Right lung (tissue), 5 donors: ENCODE measurements around the gene TOB2. TPM values are rescaled to one million over a fixed set of nuclear protein-coding genes. Genes with fewer than 3 reads are reported as not detected.
"Not testable (repeated sequence)": the region's sequence is repeated elsewhere in the genome, so short reads cannot be mapped to it uniquely, and the experiment has no call there.

ENCODE experiments used
- DNase-seq, 2 donors: peaks; one replicate each; pipeline ENCODE4 v3.0.0-alpha.2; 2013
- polyA plus RNA-seq, 5 donors: library from polyadenylated mRNA; unstranded; fragments of 120-200 nt; gene quantifications; one replicate each; pipeline versions ENCODE4 v1.2.1 to v1.2.3, GENCODE V29; 2013; ENCODE audit warnings: inconsistent platforms in 1 of 5, low replicate concordance in 1 of 5; ENCODE audit not compliant: insufficient read length in 5 of 5, insufficient read depth in 1 of 5

The TOB2 gene
- polyA plus RNA-seq, 5 donors, result 37.6 to 57.8 (median 45.9) TPM

DNA sequence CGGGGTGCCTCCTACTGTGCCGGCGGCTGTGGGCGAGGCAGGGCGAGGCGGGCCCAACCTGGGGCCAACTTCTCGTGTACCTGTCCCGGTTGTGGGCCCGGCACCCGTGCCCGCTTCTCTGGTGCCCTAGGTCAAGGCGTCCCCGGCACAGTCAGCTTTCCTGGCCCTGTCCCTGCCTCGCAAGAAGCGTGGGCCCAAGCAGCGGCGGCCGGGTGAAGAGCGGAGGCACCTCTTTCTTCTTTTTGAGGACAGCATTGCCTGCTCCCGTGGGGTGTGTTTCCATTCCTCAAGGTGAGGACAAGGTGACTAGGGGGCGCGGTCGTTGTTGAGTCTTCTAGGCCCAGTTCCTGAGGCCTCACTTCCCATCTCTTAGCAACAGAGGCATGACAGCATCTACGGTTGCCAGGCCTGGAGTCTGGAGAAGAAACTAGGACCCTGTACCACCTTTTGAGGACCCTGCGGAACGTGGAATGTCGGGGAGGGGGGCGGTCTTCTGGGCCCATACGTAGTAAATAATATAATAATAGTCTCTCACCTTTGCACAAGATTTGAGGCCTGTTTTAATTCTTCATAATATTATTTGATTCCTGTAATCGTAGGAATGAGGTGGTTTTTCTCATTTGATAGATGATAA lies 22.7 kb upstream of the TOB2 start:
- no peak for DNase-seq

DNA sequence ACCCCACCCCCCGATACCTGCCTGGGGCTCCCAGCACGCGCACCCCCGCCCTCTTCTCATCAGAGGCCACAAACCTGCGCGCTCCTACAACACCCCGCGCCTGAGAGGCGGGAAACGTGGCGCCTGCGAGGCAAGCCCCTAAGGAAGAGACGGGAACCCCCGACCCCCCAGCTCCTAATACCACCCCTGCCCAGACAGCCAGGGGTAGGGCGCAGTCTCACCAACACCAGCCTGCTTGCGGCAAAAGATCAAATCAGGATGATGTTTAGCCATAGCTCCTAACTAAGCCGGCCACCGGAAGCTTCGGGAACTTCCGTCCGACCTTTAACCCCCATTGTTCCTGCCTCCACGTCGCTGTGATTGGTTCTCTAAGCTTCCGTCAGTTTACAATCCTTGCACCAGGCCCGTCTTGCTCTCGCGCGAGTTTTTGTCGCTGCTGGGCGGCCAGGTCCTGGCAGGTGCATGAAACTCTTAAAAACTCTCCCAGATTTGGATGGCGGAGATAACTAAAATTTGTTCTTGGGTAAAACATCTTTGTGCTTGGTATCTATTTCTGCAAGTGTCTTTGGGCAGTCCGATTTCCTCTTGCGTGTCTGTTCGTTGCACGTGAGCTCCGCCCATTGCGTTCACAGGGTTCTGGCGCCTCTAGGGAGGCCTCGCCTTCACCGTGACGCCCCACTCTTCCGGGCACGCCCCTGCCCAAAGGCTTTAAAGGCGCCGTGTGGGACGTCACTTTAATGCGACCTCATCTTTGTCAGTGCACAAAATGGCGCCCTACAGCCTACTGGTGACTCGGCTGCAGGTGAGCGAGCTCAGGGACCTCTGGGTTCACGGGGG lies 22.0 kb upstream of the TOB2 start, which contains the start of the genes ACO2 and PHF5A:
Gene ACO2 (plus strand): TSS at position 737 of the 837 bp plus-strand sequence. CDS start 30 bp downstream, at position 767.
Gene PHF5A (minus strand): TSS at position 312 of the 837 bp plus-strand sequence. CDS start 39 bp downstream, at position 273.
- DNase-seq, result peak; percentile 98 to 99

DNA sequence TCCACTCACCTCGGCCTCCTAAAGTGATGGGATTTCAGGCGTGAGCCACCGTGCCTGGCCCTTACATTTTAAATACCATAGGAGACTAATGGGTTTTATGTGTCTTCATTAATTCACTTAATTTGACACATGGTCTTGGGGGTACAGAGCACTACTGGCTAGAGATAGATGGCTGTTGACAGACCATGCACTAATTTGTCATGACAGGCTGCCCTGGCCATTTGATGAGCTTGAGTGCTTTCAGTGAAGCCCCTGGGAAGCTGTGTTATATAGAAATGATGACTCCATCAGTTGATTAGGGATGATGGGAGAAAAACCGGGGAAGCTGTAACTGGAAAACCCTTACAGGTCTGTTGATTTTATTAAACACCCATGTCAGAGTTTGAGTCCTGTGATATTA lies 15.3 kb upstream of the TOB2 start:
- DNase-seq, result no peak

DNA sequence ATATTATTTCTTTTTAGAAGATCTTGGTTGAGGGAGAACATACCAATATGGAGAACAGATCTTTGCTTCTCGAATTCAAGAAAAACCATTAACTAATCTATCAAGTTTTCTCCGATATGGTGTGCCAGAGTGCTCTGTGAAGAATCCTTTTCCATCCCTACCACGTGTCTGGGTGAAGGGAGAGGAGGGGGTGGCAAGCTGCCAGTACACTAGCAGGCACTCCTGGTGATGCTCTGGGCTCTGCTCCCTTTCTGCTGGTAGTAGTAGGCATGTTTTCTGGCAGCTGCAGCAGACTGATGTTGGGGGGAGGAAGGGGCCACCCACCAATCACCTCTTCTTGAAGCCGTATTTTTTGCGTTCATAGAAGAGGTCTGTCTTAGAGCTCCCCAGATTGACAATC lies 13.5 kb upstream of the TOB2 start:
- DNase-seq, result not testable (repeated sequence)

DNA sequence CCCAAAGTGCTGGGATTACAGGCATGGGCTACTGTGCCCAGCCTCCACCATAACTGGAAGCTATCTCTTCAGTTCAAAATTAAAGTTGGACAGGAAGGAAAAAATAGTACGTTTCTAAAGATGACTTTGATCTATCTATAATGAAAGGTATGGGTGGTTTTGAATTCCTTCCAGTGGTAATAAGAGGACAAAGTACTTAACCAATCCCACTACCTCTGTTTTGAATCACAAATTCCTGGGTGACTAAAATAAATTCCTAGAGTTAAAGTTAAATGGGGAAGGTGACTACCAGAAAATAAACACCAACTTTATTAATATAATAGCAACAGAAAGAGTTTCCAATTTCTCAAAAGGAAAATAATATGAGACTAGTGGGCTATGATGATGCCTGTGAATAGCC lies 12.8 kb upstream of the TOB2 start:
- no peak for DNase-seq

DNA sequence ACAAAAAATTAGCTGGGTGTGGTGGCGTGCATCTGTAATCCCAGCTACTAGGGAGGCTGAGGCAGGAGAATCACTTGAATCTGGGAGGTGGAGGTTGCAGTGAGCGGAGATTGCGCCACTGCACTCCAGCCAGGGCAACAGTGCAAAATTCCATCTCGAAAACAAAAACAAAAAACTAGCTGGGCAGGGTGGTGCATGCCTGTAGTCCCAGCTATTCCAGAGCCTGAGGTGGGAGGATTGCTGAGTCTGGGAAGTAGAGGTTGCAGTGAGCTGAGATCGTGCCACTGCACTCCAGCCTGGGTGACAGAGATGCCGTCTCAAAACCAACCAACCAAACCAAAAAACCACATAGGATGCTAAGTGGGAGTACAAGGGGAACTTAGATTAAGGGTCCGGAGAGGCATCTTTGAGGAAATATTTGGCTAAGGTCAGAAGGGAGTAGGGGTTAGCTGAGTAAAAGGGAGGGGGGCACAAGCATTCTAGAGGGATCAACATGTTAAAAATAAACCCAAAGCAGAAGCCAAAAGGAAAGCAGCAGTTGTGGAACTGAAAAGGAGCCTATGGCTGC lies 11.6 kb upstream of the TOB2 start:
- DNase-seq, result no peak

DNA sequence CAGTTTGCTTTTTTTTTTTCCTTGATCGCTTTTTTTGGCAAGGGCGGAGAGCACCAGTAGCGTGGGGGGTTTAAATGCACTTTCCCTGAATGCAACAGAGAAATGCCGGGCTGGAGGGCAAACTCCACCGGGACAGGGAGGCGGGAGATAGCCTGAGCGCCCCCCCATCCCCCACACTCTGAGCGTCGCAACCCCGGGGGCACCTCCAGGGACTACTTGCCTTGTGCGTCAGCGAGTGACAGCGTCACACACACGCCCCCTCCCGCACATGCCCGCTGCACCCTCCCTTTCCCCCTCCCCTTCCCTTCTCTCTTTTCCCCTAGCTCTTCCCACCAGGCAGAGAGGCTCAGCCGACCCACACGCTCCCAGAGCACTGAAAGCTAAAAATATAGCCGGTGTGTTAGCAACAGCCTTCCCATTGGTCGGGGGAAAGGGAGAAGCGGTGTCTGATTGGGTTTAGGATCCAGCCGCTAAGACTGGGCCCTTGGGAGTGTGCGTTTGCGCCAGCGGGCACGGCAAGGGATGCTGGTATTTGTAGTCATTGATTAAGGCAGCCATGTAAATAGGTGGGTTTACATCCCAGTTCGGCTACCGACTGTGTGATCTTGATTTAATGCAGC lies 1.7 kb upstream of the TOB2 start:
- DNase-seq, result peak; percentile 99

DNA sequence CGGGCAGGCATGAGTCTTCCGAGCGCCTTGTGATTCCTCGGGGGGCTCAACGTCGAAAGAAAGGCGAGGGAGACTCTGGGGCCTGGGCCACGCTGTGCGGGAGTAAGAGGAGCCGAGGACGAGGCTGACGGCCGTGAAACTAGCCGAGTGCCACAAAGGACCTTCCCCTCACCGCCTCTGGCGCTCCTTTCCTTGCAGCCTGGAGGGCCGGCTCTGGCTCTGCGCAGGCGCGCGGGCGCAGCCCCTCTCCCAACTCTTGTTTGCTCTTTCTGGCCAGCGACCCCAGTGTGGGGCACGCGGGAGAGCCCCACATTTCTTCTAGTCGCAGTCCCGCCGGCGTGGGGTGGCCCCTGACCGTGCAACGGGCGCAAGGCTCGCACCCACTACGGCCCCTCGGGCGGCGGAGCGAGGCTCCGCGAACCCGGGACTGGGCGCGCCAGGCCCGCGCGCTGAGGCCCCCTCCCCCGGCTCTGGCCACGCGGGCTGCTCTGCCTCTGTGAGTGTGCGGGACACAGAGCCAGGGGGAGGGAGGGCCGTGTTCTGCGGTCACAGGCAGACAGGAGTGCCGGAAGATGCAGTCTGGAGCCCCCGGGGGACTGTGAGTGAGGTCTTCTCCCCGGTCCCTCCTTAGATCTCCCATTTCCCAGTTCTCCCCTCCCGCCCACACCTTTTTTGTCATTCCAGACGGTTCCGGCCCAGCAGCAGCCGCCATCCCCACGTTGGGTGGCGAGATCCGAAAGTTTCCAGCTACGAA lies 1.0 kb upstream of the TOB2 start:
- peak; percentile 71 to 78 for DNase-seq

DNA sequence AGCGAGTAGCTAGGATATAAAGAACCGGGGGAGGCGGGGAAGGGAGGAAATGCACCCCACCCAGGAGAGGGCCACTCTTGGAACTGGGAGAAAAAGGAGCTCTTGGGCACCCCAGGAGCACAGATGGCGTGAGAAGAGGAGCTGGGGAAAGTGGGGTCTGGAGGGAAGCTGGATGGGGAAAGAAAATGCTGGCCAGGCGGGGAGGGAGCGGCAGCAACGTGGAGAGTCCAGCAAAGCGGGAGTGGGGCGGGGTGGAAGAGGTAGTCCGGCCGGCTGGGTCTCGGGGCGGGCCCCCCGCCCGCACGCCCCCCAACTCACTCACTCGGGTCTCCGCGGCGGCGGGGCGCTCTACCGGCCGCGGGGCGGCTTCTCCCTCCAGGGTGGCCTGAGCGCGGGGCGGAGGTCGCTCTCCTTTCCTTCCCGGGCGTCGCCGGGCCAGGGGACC lies 522 bp downstream of the TOB2 start:
- peak in 1 of 2 donors; percentile 5 for DNase-seq

DNA sequence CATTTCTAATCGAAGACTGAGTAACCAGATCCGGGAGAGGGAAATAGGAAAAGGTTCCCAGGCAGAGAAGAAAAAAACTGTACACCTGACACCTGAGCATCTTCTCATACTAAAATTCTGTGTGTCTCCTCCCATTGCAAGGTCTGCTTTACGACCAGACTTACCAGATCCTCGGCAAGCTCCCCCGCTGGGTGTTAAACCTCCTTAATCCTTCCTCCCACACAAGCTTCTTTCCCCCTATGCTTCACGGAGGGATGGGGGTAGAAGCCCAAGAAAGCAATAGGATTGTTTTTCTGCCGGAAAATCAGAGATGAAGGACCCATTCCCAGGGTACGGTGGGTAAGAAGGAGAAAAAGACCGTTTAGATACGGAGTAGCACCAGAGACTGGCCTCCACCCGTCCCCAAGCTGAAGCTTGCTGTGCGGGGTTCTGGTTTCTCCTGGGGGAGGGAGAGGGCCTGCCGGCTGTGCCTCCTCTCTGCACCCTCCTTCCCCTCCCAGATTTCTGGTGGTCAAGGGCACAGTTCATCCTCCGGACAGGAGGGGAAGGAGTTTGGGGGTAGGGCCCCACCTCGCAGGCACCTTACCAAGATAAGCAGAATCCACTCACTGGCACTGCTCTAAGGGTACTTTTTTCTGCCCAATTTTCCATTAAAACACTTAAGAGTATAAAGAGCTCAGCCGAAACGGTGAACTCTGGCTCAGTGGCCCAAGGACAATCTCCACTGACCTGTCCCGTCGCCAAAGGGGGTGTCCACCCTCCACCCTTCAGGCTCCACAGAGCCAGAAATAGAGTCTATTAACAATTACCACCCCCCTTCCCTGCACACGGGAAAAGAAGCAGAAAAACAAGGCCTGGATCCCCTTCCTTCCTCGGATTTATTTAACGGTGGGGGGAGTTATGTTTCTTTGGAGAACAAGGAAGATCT lies 1.2 kb downstream of the TOB2 start:
- peak; percentile 14 to 17 for DNase-seq

DNA sequence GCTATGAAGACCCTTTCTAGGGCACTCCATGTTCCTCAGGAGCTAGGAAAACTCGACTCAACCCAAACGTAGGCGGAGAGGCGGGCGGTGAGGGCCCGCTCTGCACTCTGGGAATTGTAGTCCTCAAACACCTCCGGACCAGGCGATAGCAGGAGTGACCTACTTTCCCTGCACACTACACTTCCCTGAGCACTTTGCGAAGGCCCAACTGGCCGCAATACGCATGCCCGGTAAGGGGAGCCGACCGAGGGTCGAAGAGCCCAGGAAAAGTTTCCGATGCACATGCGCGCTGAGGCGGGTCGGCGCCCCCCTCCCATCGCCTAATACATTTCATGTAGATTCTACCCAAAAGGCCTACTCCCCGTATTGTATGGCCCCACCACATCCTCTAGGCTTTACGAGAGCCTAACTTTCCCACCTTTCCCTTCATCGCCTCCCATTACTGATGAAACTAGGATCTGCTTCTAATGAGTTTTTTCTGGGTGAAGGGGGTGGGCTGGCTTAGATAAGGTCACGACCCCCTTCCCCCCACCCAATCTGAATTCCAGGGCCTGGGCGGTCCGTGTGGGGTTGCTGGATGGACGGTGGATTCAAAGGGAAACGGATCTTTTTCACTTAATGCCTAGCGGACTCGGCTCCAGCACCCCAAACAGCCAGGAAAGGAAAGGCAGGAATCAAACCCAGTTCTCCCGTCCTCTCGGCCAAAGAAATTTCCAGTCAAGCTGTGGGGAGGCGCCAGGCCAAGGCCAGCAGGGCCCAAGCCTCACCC lies 2.1 kb downstream of the TOB2 start:
- DNase-seq, result peak; percentile 97 to 98

DNA sequence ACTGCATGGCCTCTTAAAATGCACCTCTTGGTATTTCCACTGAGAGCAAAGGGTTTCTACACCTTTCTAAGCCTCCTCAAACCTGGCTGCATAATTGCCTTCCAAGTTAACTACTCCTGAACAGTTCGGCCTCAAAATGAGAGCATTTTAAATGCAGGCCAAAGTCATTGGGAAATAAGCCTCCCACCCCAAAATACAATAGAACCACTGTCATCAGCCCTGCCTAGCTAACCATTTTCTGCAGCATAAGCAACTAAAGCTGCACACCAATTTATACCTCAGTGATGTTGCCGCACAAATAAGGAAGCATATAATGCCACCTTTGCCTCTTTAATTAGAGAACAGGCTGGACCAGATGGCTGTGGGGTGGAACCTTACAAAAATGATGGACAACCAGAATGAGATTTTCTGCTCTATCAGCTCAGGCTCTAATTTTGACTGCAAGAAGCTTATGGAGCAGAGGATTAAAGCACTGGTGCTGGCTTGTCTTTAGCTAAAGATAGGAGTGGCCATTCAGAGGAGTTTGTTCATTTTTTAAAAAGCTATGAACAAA lies 4.3 kb downstream of the TOB2 start:
- DNase-seq, result no peak

DNA sequence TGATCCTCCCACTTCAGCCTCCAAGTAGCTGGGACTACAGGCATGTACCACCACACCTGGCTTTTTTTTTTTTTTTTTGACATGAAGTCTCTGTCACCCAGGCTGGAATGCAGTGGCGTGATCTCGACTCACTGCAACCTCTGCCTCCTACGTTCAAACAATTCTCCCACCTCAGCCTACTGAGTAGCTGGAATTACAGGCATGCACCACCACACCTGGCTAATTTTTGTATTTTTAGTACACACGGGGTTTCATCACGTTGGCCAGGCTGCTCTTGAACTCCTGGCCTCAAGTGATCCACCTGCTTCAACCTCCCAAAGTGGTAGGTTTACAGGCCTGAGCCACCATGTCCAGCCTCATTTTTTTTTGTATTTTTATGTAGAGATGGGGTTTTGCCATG lies 6.1 kb downstream of the TOB2 start:
- not testable (repeated sequence) for DNase-seq

DNA sequence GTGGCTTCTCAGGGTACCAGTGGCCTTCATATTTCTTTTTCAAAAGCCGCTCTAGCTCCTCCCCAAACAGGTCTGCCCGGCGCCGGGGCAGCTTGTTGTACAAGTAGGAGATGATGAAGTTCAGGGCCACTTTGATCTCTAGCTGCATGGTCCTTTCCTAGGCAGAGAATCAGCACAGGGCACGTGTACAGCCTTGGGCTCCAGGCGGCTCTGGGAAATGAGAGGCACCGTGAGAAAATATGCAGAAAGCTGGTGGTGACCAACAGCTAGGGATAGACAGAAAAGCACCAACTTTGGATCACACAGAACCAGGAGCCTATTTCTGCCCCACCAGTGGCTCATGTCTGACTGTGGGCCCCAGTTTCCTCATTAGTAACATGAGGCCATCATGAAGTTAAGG lies 9.4 kb downstream of the TOB2 start:
- no peak for DNase-seq

DNA sequence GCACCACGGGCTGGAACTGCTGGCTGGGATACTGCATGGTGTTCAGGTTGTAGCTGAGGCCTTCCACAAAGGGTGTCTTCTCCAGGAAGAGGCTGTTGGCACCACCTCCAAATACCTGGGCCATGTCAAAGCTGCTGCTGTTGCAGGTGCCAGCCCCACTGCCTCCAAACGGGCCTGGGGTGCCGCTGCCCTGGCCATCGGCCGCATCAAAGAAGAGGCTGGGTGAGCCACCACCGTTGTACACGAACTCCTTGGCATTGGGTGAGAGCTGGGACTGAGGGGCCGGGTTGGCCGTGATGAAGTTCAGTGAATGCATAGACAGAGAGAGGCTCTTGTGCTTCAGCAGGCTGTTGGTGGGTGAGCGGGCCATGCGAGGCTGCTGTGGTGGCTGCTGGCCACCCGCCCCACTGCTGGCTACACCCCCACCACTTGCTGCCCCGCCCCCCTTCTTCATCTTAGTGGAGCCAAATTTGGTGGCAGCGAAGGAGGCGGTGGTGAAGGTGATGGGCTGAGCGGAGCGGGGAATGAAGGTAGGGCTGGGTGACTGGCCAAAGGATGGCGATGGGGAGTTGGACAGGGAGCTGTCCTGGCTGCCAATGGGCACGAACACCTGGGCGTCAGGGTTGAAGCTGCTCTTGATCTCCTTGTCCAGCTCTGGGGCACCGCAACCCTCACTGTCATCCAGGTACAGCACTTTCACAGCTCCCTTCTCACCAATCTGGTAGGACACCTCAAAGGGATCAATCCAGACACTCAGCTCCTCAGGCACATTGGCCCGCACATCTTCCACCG lies 10.1 kb downstream of the TOB2 start:
- DNase-seq, result no peak

DNA sequence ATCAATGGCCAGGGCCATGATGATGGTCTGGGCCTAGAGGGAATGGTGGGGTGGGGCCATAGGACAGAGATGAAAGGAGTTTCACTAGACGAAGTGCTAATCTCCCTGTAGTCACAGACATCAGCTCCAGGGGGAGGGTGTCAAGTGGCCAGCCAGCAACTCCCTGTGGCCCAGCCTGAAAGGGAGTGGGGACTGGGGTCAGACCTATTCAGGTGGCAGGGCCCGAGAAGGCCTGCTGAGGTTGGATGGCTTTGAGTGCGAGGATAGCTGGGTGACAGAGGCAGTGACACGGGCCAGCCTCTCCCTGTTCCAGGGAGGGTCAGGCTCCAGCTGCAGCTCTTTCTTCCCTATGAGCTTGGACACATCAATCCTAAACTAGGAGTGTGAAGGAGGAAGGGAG lies 11.0 kb downstream of the TOB2 start:
- DNase-seq, result no peak

DNA sequence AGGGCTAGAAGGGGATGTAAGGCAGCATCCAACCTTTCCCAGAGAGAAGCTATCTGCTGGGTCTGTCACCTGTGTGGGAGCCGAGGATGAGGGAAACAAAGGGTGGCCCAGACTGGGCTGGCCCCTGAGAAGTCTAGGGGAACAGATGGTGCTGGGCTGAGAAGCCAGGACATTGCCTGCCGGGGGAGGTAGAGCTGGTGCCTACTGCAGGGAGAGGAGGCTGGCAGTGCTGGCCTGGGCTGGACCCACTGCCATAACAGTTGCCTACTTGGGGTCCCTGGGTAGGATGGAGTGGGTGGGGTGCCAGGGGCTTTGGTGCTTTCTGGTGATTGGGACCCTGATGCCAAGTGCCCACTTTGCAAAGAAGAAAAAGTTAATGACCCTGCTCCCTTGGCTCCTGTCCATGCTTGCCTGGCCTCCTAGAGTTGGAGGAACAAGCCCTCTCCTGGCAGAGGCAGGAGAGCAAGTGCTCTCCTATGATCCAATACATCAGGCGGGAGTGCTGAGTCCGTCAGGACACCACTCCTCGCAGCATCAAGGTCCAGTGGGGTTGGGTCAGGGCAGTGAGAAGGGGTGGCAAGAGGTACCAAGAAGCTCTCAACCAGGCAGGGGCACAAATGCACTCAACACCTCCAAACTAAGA lies 12.1 kb downstream of the TOB2 start:
- DNase-seq, result not testable (repeated sequence)

DNA sequence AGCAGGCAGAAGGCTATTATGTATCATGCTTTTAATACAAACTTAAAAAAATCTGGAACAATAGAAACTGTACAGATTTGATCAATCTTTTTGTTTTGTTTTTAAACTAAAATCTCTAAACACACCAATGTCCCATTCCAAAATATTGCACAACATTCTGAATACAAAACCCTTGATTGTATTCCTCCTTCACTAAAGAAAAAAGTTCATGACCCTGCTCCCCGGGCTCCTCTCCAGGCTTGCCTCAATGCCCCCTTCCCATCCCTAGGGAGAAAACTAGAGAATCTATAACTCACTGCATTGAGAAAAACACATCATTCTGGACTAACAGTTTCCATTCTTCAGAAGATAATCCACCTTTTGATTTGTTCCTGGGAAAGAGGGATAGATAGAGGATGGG lies 13.1 kb downstream of the TOB2 start:
- not testable (repeated sequence) for DNase-seq
